Endothelial cell of umbilical vein (primary cell): ENCODE results near the gene ZNF418. TPM values are rescaled to one million over a fixed set of nuclear protein-coding genes. Genes with fewer than 3 reads are reported as not detected.

ENCODE experiments used
- BruUV-seq: library from RNA; stranded (reverse); fragments of 400-500 nt; replicated peaks from 2 replicates; lab custom pipeline; 2021; lab: Mats Ljungman, UMichigan
- CTCF ChIA-PET: fragments of 300-600, 350-600 bp; sonication (Branson Sonifier 250); formaldehyde crosslinking; loops from one replicate; lab custom pipeline; 2021; ENCODE audit warnings: antibody characterized with exemption, inconsistent platforms; lab: Charles Lee
- POLR2A ChIA-PET: fragments of 300-600, 350-600 bp; sonication (Branson Sonifier 250); formaldehyde crosslinking; loops from one replicate; lab custom pipeline; 2021; ENCODE audit warnings: antibody characterized with exemption, inconsistent platforms; lab: Charles Lee
- DNase-seq: peaks from one replicate; pipeline ENCODE4 v3.0.0-alpha.2; 2011; ENCODE audit warnings: low read depth, low spot score
- FAIRE-seq: peaks from 2 replicates; lab custom pipeline; 2011; peaks lifted over from hg19 to GRCh38; lab: Jason Lieb, UNC
- H2AFZ ChIP-seq: 2 replicates; pipeline ENCODE4 v1.6.0; 2012; ENCODE audit warnings: low read depth, low read length, control low read depth, inconsistent platforms
- H3K27ac ChIP-seq: 2 replicates; pipeline ENCODE4 v1.5.1; 2011; ENCODE audit warnings: low read depth, mild to moderate bottlenecking, control low read depth, low read length, moderate library complexity; ENCODE audit not compliant: insufficient read depth
- H3K27me3 ChIP-seq, 2 experiments: 2 replicates each; pipeline versions ENCODE4 v1.6.0 to v1.6.1; 2011; ENCODE audit warnings: low read length in 2 of 2, mixed read lengths in 1 of 2; ENCODE audit not compliant: control insufficient read depth in 2 of 2, insufficient read depth in 2 of 2
- H3K36me3 ChIP-seq, 2 experiments: 2 replicates in 1 of 2; 3 replicates in 1 of 2; pipeline ENCODE4 v1.5.1; 2011; ENCODE audit warnings: low read length in 2 of 2, mild to moderate bottlenecking in 1 of 2, moderate library complexity in 1 of 2; ENCODE audit not compliant: control insufficient read depth in 2 of 2, insufficient read depth in 2 of 2; ENCODE audit errors: extremely low read depth in 1 of 2
- H3K4me1 ChIP-seq: 3 replicates; pipeline ENCODE4 v1.5.1; 2011; ENCODE audit warnings: mild to moderate bottlenecking, low read length; ENCODE audit not compliant: control insufficient read depth, insufficient read depth; ENCODE audit errors: extremely low read depth
- H3K4me2 ChIP-seq: 2 replicates; pipeline ENCODE4 v1.6.1; 2011; ENCODE audit warnings: low read length, control low read depth, mixed read lengths; ENCODE audit not compliant: insufficient read depth
- H3K4me3 ChIP-seq, 3 experiments: fragments of 200-600 bp in 1 of 3; sonication (generic), shearing (Covaris generic) in 1 of 3; replicated peaks in 1 of 3; 2 replicates each; pipeline ENCODE4 v1.5.1; 2011 to 2016; ENCODE audit warnings: control low read depth in 3 of 3, low read length in 3 of 3, mild to moderate bottlenecking in 2 of 3, inconsistent platforms in 1 of 3, low read depth in 1 of 3, moderate library complexity in 1 of 3; ENCODE audit not compliant: insufficient read depth in 1 of 3
- H3K79me2 ChIP-seq: 2 replicates; pipeline ENCODE4 v1.6.0; 2012; ENCODE audit warnings: low read length, inconsistent platforms; ENCODE audit not compliant: control insufficient read depth, insufficient read depth
- H3K9ac ChIP-seq: replicated peaks from 2 replicates; pipeline ENCODE3; 2011; ENCODE audit warnings: low read length, control low read depth; ENCODE audit not compliant: insufficient read depth; ENCODE audit errors: extremely low read depth
- H3K9me1 ChIP-seq: replicated peaks from 3 replicates; pipeline ENCODE4 v1.6.0; 2011; ENCODE audit warnings: mild to moderate bottlenecking, low read length; ENCODE audit not compliant: control insufficient read depth, insufficient read depth; ENCODE audit errors: extremely low read depth
- H3K9me3 ChIP-seq: replicated peaks from 2 replicates; pipeline ENCODE4 v1.5.1; 2012; ENCODE audit warnings: low read length, inconsistent platforms; ENCODE audit not compliant: control insufficient read depth, insufficient read depth
- H4K20me1 ChIP-seq: replicated peaks from 2 replicates; pipeline ENCODE3; 2011; ENCODE audit warnings: mild to moderate bottlenecking, low read length; ENCODE audit not compliant: control insufficient read depth, insufficient read depth; ENCODE audit errors: extremely low read depth
- EZH2 ChIP-seq: IDR thresholded peaks from 2 replicates; pipeline ENCODE4 v1.6.1; 2012; ENCODE audit warnings: borderline replicate concordance, low read depth, mild to moderate bottlenecking, moderate library complexity, low read length, inconsistent platforms; ENCODE audit not compliant: severe bottlenecking
- FOS ChIP-seq: IDR thresholded peaks from 2 replicates; pipeline ENCODE4 v1.6.1; 2011; ENCODE audit warnings: mild to moderate bottlenecking, low read length, moderate library complexity, borderline replicate concordance; ENCODE audit not compliant: insufficient read depth
- GATA2 ChIP-seq: IDR thresholded peaks from 2 replicates; pipeline ENCODE4 v1.7.0; 2011; ENCODE audit warnings: low read depth, mild to moderate bottlenecking, moderate library complexity, mixed read lengths, low read length; ENCODE audit not compliant: insufficient read length, insufficient read depth
- JUN ChIP-seq: IDR thresholded peaks from 2 replicates; pipeline ENCODE4 v1.6.1; 2011; ENCODE audit warnings: borderline replicate concordance, low read depth; ENCODE audit not compliant: insufficient read length, insufficient read depth
- MYC ChIP-seq: IDR thresholded peaks from one replicate; pipeline ENCODE4 v1.6.1; 2011; ENCODE audit warnings: mild to moderate bottlenecking, low read depth, low read length
- POLR2A ChIP-seq: IDR thresholded peaks from 2 replicates; pipeline ENCODE4 v1.6.1; 2012; ENCODE audit warnings: low read depth, mild to moderate bottlenecking, control low read depth, low read length
- POLR2AphosphoS5 ChIP-seq: IDR thresholded peaks from 2 replicates; pipeline ENCODE4 v1.6.1; 2012; ENCODE audit warnings: low read depth, mild to moderate bottlenecking, control low read depth, low read length, moderate library complexity; ENCODE audit not compliant: insufficient read depth
- dilution Hi-C: fragments of 300-500 bp; cut with MboI; formaldehyde crosslinking; loops from one replicate; pipeline ENCODE4 v1.15.0; 2019; ENCODE audit warnings: low sequenced_read_pairs; ENCODE audit not compliant: extremely low pct_ligation_motif_present
- intact Hi-C: fragments of 100-400 bp; cut with micrococcal nuclease; formaldehyde crosslinking; loops from one replicate; pipeline ENCODE4 v1.10.0; 2022
- polyA plus RNA-seq, 4 experiments: library from polyadenylated mRNA; depleted of rRNA in 3 of 4; stranded (reverse) in 3 of 4; unstranded in 1 of 4; fragments of >200 nt; gene quantifications; 2 replicates each; pipeline versions ENCODE4 v1.2.1 to v1.2.3, GENCODE V29; 2011 to 2012; ENCODE audit warnings: missing spikeins in 1 of 4
- total RNA-seq: library from RNA; stranded (reverse); gene quantifications from 2 replicates; pipeline ENCODE4 v1.2.3, GENCODE V29; 2021
- TF ChIP-seq, protein P1 (sequence below): IDR thresholded peaks from 2 replicates; pipeline ENCODE4 v1.6.1; 2011; ENCODE audit not compliant: insufficient read depth, insufficient read length
- TF ChIP-seq, protein P2 (sequence below), 2 donors: IDR thresholded peaks; 1 replicate in 1 of 2; 2 replicates in 1 of 2; pipeline ENCODE4 v1.5.1; 2011; ENCODE audit warnings: low read length in 2 of 2, mild to moderate bottlenecking in 2 of 2, moderate library complexity in 2 of 2, control low read depth in 1 of 2, inconsistent platforms in 1 of 2, low read depth in 1 of 2; ENCODE audit not compliant: insufficient read depth in 1 of 2; ENCODE audit errors: extremely low read depth in 1 of 2

Gene ZNF418
- total and polyA plus RNA-seq, 2 donors (not counting 3 experiments of a cell fraction or from before 2014, with no cell fraction given) = 1.7 to 5.4 TPM

DNA sequence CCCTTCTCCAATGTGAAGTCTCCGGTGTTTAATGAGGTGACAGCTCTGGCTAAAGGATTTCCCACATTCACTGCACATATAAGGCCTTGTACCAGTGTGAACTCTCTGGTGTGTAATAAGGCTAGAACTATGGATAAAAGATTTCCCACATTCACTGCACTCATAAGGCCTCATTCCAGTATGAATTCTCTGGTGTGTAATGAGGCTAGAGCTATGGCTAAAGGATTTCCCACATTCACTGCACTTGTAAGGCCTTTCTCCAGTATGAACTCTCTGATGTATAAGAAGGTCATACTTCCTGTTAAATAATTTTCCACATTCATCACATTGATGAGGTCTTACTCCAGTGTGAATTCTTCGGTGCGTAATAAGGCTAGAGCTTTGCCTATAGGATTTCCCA is 6.4 kb upstream of the ZNF418 start:
- FAIRE-seq = no peak
- CTCF ChIA-PET = no interaction called here

DNA sequence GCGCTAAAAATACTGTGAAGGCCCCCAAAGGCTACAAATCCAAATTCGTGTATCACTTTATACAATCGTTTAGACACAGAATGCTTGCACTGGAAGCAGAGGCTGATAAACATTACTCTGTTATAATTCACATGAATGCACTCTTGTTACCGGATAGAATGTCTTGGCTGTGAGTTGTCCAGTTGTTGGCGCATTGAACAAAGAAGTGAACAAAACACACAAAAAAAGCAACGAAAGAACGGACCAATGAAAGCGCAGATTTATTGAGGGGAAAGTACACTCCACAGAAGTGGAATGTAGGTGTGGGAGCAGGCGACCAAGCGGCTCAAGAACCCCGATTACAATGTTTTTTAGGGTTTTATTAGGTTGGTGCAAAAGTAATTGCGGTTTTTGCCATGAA is 529 bp upstream of the ZNF418 start:
- peaks cover 5% of the 10 kb centered on the region for H3K4me1 ChIP-seq
- no peaks in the 10 kb centered on the region for H3K9me1 ChIP-seq
- H3K9ac ChIP-seq = no peak overlapping the region
- dilution Hi-C loops = no loop called here
- intact Hi-C loops = no loop called here
- peak; percentile 58 for FAIRE-seq
- no peak overlapping the region for H3K4me2 ChIP-seq
- H3K36me3 ChIP-seq = no peaks in the 10 kb centered on the region
- H2AFZ ChIP-seq = no peak overlapping the region
- H3K9me3 ChIP-seq = no peaks in the 10 kb centered on the region
- H3K79me2 ChIP-seq = no peaks in the 10 kb centered on the region
- CTCF ChIA-PET = interaction anchor here (1.4 to 1.9 kb wide), 2 partner anchors 19 to 67 kb away, joined by 3 to 6 read pairs; partner anchors contain the start of genes ZNF417 and ZNF606
- POLR2A ChIA-PET = no interaction called here
- no peaks in the 10 kb centered on the region for H4K20me1 ChIP-seq
- no peak overlapping the region for H3K27ac ChIP-seq
- BruUV-seq = no TSS peak
- H3K27me3 ChIP-seq = no peaks in the 10 kb centered on the region
- DNase-seq = no peak
- TF ChIP-seq POLR2AphosphoS5 (no peak), GATA2 (no peak), POLR2A (no peak), EZH2 (no peak), FOS (no peak), JUN (no peak), MYC (no peak)
- TF ChIP-seq, protein P1, sequence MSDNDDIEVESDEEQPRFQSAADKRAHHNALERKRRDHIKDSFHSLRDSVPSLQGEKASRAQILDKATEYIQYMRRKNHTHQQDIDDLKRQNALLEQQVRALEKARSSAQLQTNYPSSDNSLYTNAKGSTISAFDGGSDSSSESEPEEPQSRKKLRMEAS = no peak
- TF ChIP-seq, protein P2, sequence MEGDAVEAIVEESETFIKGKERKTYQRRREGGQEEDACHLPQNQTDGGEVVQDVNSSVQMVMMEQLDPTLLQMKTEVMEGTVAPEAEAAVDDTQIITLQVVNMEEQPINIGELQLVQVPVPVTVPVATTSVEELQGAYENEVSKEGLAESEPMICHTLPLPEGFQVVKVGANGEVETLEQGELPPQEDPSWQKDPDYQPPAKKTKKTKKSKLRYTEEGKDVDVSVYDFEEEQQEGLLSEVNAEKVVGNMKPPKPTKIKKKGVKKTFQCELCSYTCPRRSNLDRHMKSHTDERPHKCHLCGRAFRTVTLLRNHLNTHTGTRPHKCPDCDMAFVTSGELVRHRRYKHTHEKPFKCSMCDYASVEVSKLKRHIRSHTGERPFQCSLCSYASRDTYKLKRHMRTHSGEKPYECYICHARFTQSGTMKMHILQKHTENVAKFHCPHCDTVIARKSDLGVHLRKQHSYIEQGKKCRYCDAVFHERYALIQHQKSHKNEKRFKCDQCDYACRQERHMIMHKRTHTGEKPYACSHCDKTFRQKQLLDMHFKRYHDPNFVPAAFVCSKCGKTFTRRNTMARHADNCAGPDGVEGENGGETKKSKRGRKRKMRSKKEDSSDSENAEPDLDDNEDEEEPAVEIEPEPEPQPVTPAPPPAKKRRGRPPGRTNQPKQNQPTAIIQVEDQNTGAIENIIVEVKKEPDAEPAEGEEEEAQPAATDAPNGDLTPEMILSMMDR (IDR thresholded peaks at IDR 0.05; ENCODE audit: extremely low read depth in 1 of 2, insufficient read depth in 1 of 2, low read depth in 1 of 2, low read length in 2 of 2) = no peak
- no peak overlapping the region for H3K4me3 ChIP-seq

More for the DNA sequence above, 6.4 kb upstream of the ZNF418 start:
- H3K79me2 ChIP-seq = no peaks in the 10 kb centered on the region
- no TSS peak for BruUV-seq
- H3K4me2 ChIP-seq = no peak overlapping the region
- no peak overlapping the region for H2AFZ ChIP-seq
- H4K20me1 ChIP-seq = peaks cover 2% of the 10 kb centered on the region
- intact Hi-C loops (loop anchor here (10.0 kb wide), 1 partner anchor 213 kb away; the partner anchor contains the start of gene ZNF329), dilution Hi-C loops (no loop called here)
- H3K36me3 ChIP-seq = peaks cover 0 to 18% of the 10 kb centered on the region in 2 experiments
- DNase-seq = no peak
- POLR2A ChIA-PET = no interaction called here
- H3K9me3 ChIP-seq = peaks cover 19% of the 10 kb centered on the region
- H3K27me3 ChIP-seq = no peaks in the 10 kb centered on the region
- H3K9ac ChIP-seq = no peak overlapping the region
- TF ChIP-seq POLR2A (no peak), GATA2 (no peak), EZH2 (no peak), FOS (no peak)
- TF ChIP-seq, protein P1 = no peak
- H3K4me1 ChIP-seq = peaks cover 1% of the 10 kb centered on the region
- no peaks in the 10 kb centered on the region for H3K9me1 ChIP-seq
- no peak overlapping the region for H3K27ac ChIP-seq
- no peak overlapping the region for H3K4me3 ChIP-seq
